CD14-positive monocyte (primary cell): ENCODE results near the gene RPP14. TPM values are rescaled to one million over a fixed set of nuclear protein-coding genes. Genes with fewer than 3 reads are reported as not detected.

Source experiments
- DNase-seq, 3 donors: peaks; one replicate each; pipeline ENCODE4 v3.0.0-alpha.2; 2011 to 2022
- H2AFZ ChIP-seq: 2 replicates; pipeline ENCODE4 v1.6.0; 2012; ENCODE audit warnings: mild to moderate bottlenecking, low read depth, low read length, inconsistent platforms; ENCODE audit not compliant: insufficient read depth, poor library complexity, severe bottlenecking
- H3K27ac ChIP-seq, 2 donors: 1 replicate in 1 of 2; 2 replicates in 1 of 2; pipeline ENCODE4 v1.5.1; 2012 to 2013; ENCODE audit warnings: low read length in 2 of 2, control low read depth in 1 of 2, inconsistent platforms in 1 of 2, low read depth in 1 of 2, mild to moderate bottlenecking in 1 of 2
- H3K27me3 ChIP-seq, 2 donors: one replicate each; pipeline versions ENCODE4 v1.6.0 to v1.6.1; 2011 to 2013; ENCODE audit warnings: low read length in 2 of 2; ENCODE audit not compliant: control insufficient read depth in 2 of 2, insufficient read depth in 2 of 2
- H3K36me3 ChIP-seq, 2 donors: replicated peaks in 1 of 2; 1 replicate in 1 of 2; 2 replicates in 1 of 2; pipeline versions ENCODE4 v1.5.1 to v1.6.1; 2012 to 2013; ENCODE audit warnings: low read length in 2 of 2, control low read depth in 1 of 2, inconsistent platforms in 1 of 2, mild to moderate bottlenecking in 1 of 2; ENCODE audit not compliant: insufficient read depth in 2 of 2, control insufficient read depth in 1 of 2
- H3K4me1 ChIP-seq, 2 donors: 1 replicate in 1 of 2; 2 replicates in 1 of 2; pipeline versions ENCODE4 v1.5.1 to v1.6.1; 2012 to 2013; ENCODE audit warnings: low read length in 2 of 2, control low read depth in 1 of 2, inconsistent platforms in 1 of 2, mild to moderate bottlenecking in 1 of 2, moderate library complexity in 1 of 2; ENCODE audit not compliant: insufficient read depth in 2 of 2, control insufficient read depth in 1 of 2
- H3K4me2 ChIP-seq: replicated peaks from 2 replicates; pipeline ENCODE3; 2012; ENCODE audit warnings: low read length, moderate library complexity, mild to moderate bottlenecking; ENCODE audit not compliant: poor library complexity, severe bottlenecking; ENCODE audit errors: extremely low read depth
- H3K4me3 ChIP-seq, 3 experiments: fragments of 200-600 bp in 1 of 3; sonication (generic) in 1 of 3; replicated peaks in 1 of 3; 1 replicate in 2 of 3; 2 replicates in 1 of 3; pipeline ENCODE4 v1.5.1; 2011 to 2013; ENCODE audit warnings: low read length in 3 of 3, mild to moderate bottlenecking in 3 of 3, control low read depth in 2 of 3, low read depth in 2 of 3, inconsistent platforms in 1 of 3, moderate library complexity in 1 of 3
- H3K79me2 ChIP-seq: 2 replicates; pipeline ENCODE4 v1.6.0; 2012; ENCODE audit warnings: mild to moderate bottlenecking, control low read depth, inconsistent platforms, low read length, moderate library complexity; ENCODE audit not compliant: insufficient read depth
- H3K9ac ChIP-seq: 2 replicates; pipeline ENCODE4 v1.6.0; 2017; ENCODE audit warnings: low read length, mild to moderate bottlenecking; ENCODE audit not compliant: insufficient read depth, poor library complexity, severe bottlenecking
- H3K9me3 ChIP-seq, 2 donors: replicated peaks in 1 of 2; 1 replicate in 1 of 2; 2 replicates in 1 of 2; pipeline versions ENCODE4 v1.5.1 to v1.6.1; 2012 to 2013; ENCODE audit warnings: low read length in 2 of 2, control low read depth in 1 of 2; ENCODE audit not compliant: control insufficient read depth in 1 of 2, insufficient read depth in 1 of 2
- H4K20me1 ChIP-seq: 2 replicates; pipeline ENCODE4 v1.6.0; 2012; ENCODE audit warnings: mild to moderate bottlenecking, low read length, control low read depth, moderate library complexity; ENCODE audit not compliant: insufficient read depth
- H3K27ac Mint-ChIP-seq, 7 donors: one replicate each; pipeline ENCODE4 v1.8.0; 2020; ENCODE audit warnings: mild to moderate bottlenecking in 7 of 7, mixed read lengths in 7 of 7, moderate library complexity in 6 of 7, inconsistent platforms in 2 of 7
- H3K27me3 Mint-ChIP-seq, 3 donors: one replicate each; pipeline ENCODE4 v1.8.0; 2021 to 2022; ENCODE audit warnings: low read depth in 3 of 3, mild to moderate bottlenecking in 3 of 3, mixed read lengths in 3 of 3, moderate library complexity in 3 of 3, inconsistent platforms in 1 of 3
- H3K36me3 Mint-ChIP-seq, 2 donors: one replicate each; pipeline ENCODE4 v1.8.0; 2020; ENCODE audit warnings: mixed read lengths in 2 of 2, inconsistent platforms in 1 of 2, mild to moderate bottlenecking in 1 of 2
- H3K4me1 Mint-ChIP-seq: one replicate; pipeline ENCODE4 v1.8.0; 2020; ENCODE audit warnings: mild to moderate bottlenecking, mixed read lengths
- H3K4me3 Mint-ChIP-seq, 2 donors: one replicate each; pipeline ENCODE4 v1.8.0; 2020; ENCODE audit warnings: mild to moderate bottlenecking in 2 of 2, mixed read lengths in 2 of 2, moderate library complexity in 1 of 2
- H3K9me3 Mint-ChIP-seq, 7 donors: one replicate each; pipeline ENCODE4 v1.8.0; 2020 to 2022; ENCODE audit warnings: mixed read lengths in 7 of 7, mild to moderate bottlenecking in 6 of 7, moderate library complexity in 6 of 7, inconsistent platforms in 2 of 7
- WGBS: methylation state at CpG from one replicate; pipeline ENCODE4 v1.1.5; 2013; ENCODE audit warnings: missing lambda C conversion rate; ENCODE audit not compliant: insufficient coverage; 5-methylcytosine and 5-hydroxymethylcytosine counted together
- intact Hi-C, 2 donors: fragments of 100-400 bp; cut with micrococcal nuclease; formaldehyde crosslinking; loops; one replicate each; pipeline versions ENCODE4 v1.15.0 to v1.15.1; 2023
- polyA plus RNA-seq, 3 donors: library from polyadenylated mRNA; depleted of rRNA in 1 of 3; unstranded in 2 of 3; stranded (reverse) in 1 of 3; fragments of 300-500 nt in 2 of 3; fragments of >200 nt in 1 of 3; fragmentation: Illumina TruSeq in 2 of 3; gene quantifications; 1 replicate in 2 of 3; 2 replicates in 1 of 3; pipeline ENCODE4 v1.2.3, GENCODE V29; 2012 to 2021
- TF ChIP-seq, protein P1 (sequence below): fragments of 200-600 bp; IDR thresholded peaks from one replicate; pipeline ENCODE4 v1.8.0; 2022; ENCODE audit warnings: antibody characterized with exemption, mild to moderate bottlenecking

The RPP14 gene
- polyA plus RNA-seq, 3 donors, result 3.5 to 8.8 (median 6.6) TPM

DNA sequence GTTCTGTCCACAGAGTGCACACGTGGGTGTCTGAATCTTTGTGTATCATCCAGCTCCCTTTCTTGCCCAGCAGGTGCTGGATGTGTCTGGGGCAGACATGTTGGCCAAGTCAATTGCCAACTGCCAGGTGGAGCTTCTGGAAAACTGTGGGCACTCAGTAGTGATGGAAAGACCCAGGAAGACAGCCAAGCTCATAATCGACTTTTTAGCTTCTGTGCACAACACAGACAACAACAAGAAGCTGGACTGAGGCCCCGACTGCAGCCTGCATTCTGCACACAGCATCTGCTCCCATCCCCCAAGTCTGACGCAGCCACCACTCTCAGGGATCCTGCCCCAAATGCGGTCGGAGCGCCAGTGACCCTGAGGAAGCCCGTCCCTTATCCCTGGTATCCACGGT, 12.5 kb upstream of the RPP14 start:
- no peaks in the 10 kb centered on the region for H3K27me3 ChIP-seq
- DNase-seq, result no peak
- peaks cover 0 to 4% of the 10 kb centered on the region in 2 donors for H3K36me3 ChIP-seq
- Mint-ChIP-seq H3K36me3 (peaks cover 12 to 14% of the 10 kb centered on the region in 2 donors), H3K9me3 (peaks cover 0 to 7% (median 2%) of the 10 kb centered on the region in 7 donors), H3K27me3 (peaks cover 2 to 4% (median 3%) of the 10 kb centered on the region in 3 donors), H3K4me3 (no peak overlapping the region), H3K27ac (peak overlapping the region in 1 of 7 donors; percentile 31), H3K4me1 (no peaks in the 10 kb centered on the region)
- no peaks in the 10 kb centered on the region for H3K9me3 ChIP-seq
- no peaks in the 10 kb centered on the region for H4K20me1 ChIP-seq
- no peak overlapping the region for H3K9ac ChIP-seq
- intact Hi-C loops, result no loop called here
- WGBS, result 83% methylated on average over 6 of the region's 9 CpGs
- H3K27ac ChIP-seq, result no peak overlapping the region
- no peak overlapping the region for H3K4me2 ChIP-seq
- TF ChIP-seq, protein P1, sequence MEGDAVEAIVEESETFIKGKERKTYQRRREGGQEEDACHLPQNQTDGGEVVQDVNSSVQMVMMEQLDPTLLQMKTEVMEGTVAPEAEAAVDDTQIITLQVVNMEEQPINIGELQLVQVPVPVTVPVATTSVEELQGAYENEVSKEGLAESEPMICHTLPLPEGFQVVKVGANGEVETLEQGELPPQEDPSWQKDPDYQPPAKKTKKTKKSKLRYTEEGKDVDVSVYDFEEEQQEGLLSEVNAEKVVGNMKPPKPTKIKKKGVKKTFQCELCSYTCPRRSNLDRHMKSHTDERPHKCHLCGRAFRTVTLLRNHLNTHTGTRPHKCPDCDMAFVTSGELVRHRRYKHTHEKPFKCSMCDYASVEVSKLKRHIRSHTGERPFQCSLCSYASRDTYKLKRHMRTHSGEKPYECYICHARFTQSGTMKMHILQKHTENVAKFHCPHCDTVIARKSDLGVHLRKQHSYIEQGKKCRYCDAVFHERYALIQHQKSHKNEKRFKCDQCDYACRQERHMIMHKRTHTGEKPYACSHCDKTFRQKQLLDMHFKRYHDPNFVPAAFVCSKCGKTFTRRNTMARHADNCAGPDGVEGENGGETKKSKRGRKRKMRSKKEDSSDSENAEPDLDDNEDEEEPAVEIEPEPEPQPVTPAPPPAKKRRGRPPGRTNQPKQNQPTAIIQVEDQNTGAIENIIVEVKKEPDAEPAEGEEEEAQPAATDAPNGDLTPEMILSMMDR, result no peak
- no peaks in the 10 kb centered on the region for H3K79me2 ChIP-seq
- H3K4me3 ChIP-seq, result no peak overlapping the region
- no peaks in the 10 kb centered on the region for H3K4me1 ChIP-seq
- H2AFZ ChIP-seq, result no peak overlapping the region

DNA sequence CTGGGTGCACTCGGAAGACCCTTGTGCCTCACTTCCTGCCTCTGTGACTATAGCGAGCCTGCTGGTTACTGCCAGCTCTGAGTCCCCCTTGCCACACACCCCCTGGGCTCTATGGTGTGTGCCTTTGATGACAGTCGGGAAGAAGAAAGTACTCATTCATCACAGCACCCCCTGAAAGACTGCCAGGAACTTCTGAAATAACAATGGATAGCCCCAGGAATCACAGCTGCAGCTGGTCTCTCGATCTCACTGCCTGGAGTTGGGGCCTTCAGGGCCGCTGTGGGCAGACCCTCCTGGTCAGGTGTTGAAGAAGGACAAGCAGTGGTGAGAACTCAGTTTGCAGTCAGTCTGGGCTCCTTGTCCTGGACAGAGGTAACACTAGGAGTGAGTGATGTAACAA, 9.8 kb upstream of the RPP14 start:
- Histone ChIP-seq H2AFZ (no peak overlapping the region), H3K4me1 (no peaks in the 10 kb centered on the region), H3K27me3 (no peaks in the 10 kb centered on the region), H3K36me3 (no peaks in the 10 kb centered on the region), H3K9ac (no peak overlapping the region), H3K4me3 (no peak overlapping the region), H4K20me1 (no peaks in the 10 kb centered on the region), H3K4me2 (no peak overlapping the region), H3K9me3 (peaks cover under 1 to 4% of the 10 kb centered on the region in 2 donors), H3K79me2 (no peaks in the 10 kb centered on the region), H3K27ac (no peak overlapping the region)
- intact Hi-C loops, result loop anchor here in 1 of 2 donors (2.0 kb wide), 1 partner anchor 105 kb away; no protein-coding TSS in a partner anchor
- Mint-ChIP-seq H3K36me3 (peaks cover 3 to 9% of the 10 kb centered on the region in 2 donors), H3K27ac (peak overlapping the region in 1 of 7 donors; percentile 57), H3K4me1 (no peaks in the 10 kb centered on the region), H3K27me3 (peaks cover 6 to 15% (median 13%) of the 10 kb centered on the region in 3 donors), H3K9me3 (peaks cover 0 to 13% (median 4%) of the 10 kb centered on the region in 7 donors), H3K4me3 (no peak overlapping the region)
- no peak for DNase-seq
- TF ChIP-seq, protein P1, result no peak
- 91% methylated on average over 4 of the region's 5 CpGs for WGBS
